Thyroid gland (tissue), 4 donors: ENCODE data around the gene BANF2.

Experiments used
- POLR2A ChIP-seq, 2 donors: fragments of 450-650 bp; IDR thresholded peaks; one replicate each; pipeline ENCODE4 v1.6.1; 2017; ENCODE audit warnings: antibody characterized with exemption in 2 of 2, mild to moderate bottlenecking in 2 of 2, moderate library complexity in 1 of 2
- TF ChIP-seq, protein P1 (sequence below), 6 experiments: fragments of 200-600 bp in 3 of 6; fragments of 450-650 bp in 3 of 6; sonication (generic) in 3 of 6; IDR thresholded peaks; one replicate each; pipeline ENCODE4 v1.5.1; 2016 to 2019; ENCODE audit warnings: antibody characterized with exemption in 6 of 6, mild to moderate bottlenecking in 2 of 6, inconsistent platforms in 1 of 6, moderate library complexity in 1 of 6

DNA sequence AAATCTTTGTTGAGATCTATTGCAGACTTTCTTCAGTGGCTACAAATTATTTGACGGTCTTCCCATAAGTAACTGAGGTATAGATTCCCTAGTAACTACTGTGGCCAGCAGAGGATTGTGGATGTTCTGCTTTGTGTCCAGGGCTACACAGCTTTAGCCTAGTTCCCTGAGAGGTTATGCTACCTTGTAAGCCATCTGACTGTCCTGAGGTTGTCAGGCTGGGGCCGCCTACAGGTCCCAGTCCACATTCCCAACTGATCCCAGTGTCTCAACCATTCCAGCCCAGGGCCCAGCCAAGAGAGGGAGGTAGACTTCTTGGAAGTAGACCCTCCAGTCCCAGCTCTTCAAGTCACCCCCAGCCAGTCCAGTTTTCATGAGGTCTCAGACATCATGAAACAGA is 57.7 kb downstream of the BANF2 start:
- TF ChIP-seq, protein P1, sequence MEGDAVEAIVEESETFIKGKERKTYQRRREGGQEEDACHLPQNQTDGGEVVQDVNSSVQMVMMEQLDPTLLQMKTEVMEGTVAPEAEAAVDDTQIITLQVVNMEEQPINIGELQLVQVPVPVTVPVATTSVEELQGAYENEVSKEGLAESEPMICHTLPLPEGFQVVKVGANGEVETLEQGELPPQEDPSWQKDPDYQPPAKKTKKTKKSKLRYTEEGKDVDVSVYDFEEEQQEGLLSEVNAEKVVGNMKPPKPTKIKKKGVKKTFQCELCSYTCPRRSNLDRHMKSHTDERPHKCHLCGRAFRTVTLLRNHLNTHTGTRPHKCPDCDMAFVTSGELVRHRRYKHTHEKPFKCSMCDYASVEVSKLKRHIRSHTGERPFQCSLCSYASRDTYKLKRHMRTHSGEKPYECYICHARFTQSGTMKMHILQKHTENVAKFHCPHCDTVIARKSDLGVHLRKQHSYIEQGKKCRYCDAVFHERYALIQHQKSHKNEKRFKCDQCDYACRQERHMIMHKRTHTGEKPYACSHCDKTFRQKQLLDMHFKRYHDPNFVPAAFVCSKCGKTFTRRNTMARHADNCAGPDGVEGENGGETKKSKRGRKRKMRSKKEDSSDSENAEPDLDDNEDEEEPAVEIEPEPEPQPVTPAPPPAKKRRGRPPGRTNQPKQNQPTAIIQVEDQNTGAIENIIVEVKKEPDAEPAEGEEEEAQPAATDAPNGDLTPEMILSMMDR (IDR thresholded peaks at IDR 0.05): no peak
- no peak for TF ChIP-seq POLR2A (IDR thresholded peaks at IDR 0.05)
